ENCODE measurements around the gene OSBPL5.

DNA sequence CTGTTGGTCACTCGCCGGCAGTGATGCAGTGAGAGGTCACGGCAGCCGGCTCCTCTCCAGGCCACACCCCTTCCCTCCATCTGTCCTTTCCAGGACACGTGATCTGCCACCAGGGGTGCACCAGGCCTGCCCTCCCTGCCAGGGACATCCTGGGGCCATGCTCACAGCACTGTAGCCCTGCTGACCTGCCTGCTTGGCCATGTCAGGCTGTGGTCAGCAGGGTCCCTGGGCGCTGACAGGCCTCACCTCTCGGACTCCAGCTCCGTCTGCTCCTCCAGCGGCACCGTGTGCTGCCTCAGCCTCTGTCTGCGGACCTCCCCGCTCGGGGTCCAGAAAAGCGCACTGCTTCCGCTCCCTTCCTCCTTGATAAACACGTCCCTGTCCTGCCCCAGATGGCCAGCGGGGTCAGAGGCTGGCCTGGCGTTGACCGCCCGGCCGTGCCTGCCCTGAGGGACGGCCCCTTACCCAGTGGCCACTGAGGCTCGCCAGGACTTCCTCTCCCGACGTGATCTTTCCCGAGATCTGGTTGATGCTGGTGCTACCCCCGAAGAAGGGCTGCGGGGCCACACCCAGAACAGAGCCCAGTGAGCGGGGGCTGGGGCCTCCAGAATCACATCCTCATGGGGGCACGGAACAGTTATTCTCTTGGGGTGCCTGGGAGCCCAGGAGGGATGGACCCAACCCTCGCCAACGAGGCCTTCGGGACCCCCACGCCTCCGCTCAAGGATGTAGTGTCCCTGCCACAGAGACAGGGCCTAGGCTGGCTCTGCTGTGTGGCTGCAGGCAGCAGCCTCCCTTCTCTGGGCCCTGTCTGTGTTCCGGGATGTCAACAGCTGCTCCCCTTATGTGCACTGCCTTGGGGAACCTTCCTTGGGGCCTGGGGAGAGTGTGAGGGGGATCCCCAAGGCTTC lies 71.6 kb downstream of the OSBPL5 start:
- no peak for TF ChIP-seq EZH2 (IDR thresholded peaks at IDR 0.05; ENCODE audit: low read length, unreplicated experiment)
- TF ChIP-seq, protein P1, sequence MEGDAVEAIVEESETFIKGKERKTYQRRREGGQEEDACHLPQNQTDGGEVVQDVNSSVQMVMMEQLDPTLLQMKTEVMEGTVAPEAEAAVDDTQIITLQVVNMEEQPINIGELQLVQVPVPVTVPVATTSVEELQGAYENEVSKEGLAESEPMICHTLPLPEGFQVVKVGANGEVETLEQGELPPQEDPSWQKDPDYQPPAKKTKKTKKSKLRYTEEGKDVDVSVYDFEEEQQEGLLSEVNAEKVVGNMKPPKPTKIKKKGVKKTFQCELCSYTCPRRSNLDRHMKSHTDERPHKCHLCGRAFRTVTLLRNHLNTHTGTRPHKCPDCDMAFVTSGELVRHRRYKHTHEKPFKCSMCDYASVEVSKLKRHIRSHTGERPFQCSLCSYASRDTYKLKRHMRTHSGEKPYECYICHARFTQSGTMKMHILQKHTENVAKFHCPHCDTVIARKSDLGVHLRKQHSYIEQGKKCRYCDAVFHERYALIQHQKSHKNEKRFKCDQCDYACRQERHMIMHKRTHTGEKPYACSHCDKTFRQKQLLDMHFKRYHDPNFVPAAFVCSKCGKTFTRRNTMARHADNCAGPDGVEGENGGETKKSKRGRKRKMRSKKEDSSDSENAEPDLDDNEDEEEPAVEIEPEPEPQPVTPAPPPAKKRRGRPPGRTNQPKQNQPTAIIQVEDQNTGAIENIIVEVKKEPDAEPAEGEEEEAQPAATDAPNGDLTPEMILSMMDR (conservative IDR thresholded peaks at IDR 0.05; ENCODE audit: low read depth, low read length), result no peak
